MG63 (cell line): ENCODE measurements around the gene KDM4B. TPM values are rescaled to one million over a fixed set of nuclear protein-coding genes. Genes with fewer than 3 reads are reported as not detected.
"Not testable (repeated sequence)": the region's sequence is repeated elsewhere in the genome, so short reads cannot be mapped to it uniquely, and the experiment has no call there.

Experiments used
- DNase-seq: peaks from one replicate; pipeline ENCODE4 v3.0.0-alpha.2; 2020
- H3K27me3 ChIP-seq: fragments of 250-450 bp; sonication (Bioruptor Pico); 2 replicates; pipeline ENCODE4 v1.5.1; 2020; ENCODE audit warnings: mild to moderate bottlenecking, moderate library complexity
- H3K36me3 ChIP-seq: fragments of 250-450 bp; sonication (Bioruptor Pico); 2 replicates; pipeline ENCODE4 v1.5.1; 2020; ENCODE audit warnings: mild to moderate bottlenecking, moderate library complexity
- H3K4me3 ChIP-seq: fragments of 250-450 bp; sonication (Bioruptor Pico); 2 replicates; pipeline ENCODE4 v1.5.1; 2020; ENCODE audit warnings: mild to moderate bottlenecking, moderate library complexity
- H3K9me3 ChIP-seq: fragments of 250-450 bp; sonication (Bioruptor Pico); 2 replicates; pipeline ENCODE4 v1.5.1; 2020; ENCODE audit warnings: mild to moderate bottlenecking, moderate library complexity
- total RNA-seq: library from RNA; depleted of rRNA; stranded (reverse); fragments of >200 nt; shearing (Covaris generic); gene quantifications from 2 replicates; pipeline ENCODE4 v1.2.3, GENCODE V29; 2014; ENCODE audit warnings: low replicate concordance; rRNA removed

The KDM4B gene
- total RNA-seq, result 10.3 and 23.5 TPM in 2 replicates

GRCh38 chr19:4968462-4969291, at the start of gene KDM4B:
KDM4B (plus strand) TSS chr19:4969113; CDS start chr19:5032891, 63,778 bp downstream.
- Histone ChIP-seq H3K4me3 (peak within 1 kb of the TSS; percentile 52), H3K36me3 (peaks cover 1% of the 10 kb centered on the region; the same call in 1 of the 2 replicates), H3K27me3 (no peaks in the 10 kb centered on the region), H3K9me3 (no peaks in the 10 kb centered on the region)
- peak; percentile 99 for DNase-seq

- Histone ChIP-seq H3K4me3 (no peak overlapping the region), H3K36me3 (peaks cover 20% of the 10 kb centered on the region), H3K27me3 (no peaks in the 10 kb centered on the region), H3K9me3 (no peaks in the 10 kb centered on the region)
- no peak for DNase-seq
These were observed 46.2 kb upstream of the KDM4B start for GRCh38 chr19:4922530-4923275.

GRCh38 chr19:4923276-4923747, 45.6 kb upstream of the KDM4B start:
- Histone ChIP-seq H3K4me3 (no peak overlapping the region), H3K27me3 (no peaks in the 10 kb centered on the region), H3K36me3 (peaks cover 20% of the 10 kb centered on the region), H3K9me3 (no peaks in the 10 kb centered on the region)
- DNase-seq, result no peak

GRCh38 chr19:4929186-4929585, 39.7 kb upstream of the KDM4B start:
- DNase-seq, result no peak
- H3K36me3 ChIP-seq, result peaks cover 27% of the 10 kb centered on the region
- no peaks in the 10 kb centered on the region for H3K9me3 ChIP-seq
- no peak overlapping the region for H3K4me3 ChIP-seq
- no peaks in the 10 kb centered on the region for H3K27me3 ChIP-seq

GRCh38 chr19:4930664-4931063, 38.2 kb upstream of the KDM4B start:
- H3K27me3 ChIP-seq, result no peaks in the 10 kb centered on the region
- no peak for DNase-seq
- H3K9me3 ChIP-seq, result no peaks in the 10 kb centered on the region
- H3K4me3 ChIP-seq, result no peak overlapping the region
- peaks cover 31% of the 10 kb centered on the region for H3K36me3 ChIP-seq

- no peak overlapping the region for H3K4me3 ChIP-seq
- no peaks in the 10 kb centered on the region for H3K9me3 ChIP-seq
- DNase-seq, result no peak
- H3K36me3 ChIP-seq, result peaks cover 31% of the 10 kb centered on the region
- no peaks in the 10 kb centered on the region for H3K27me3 ChIP-seq
These were observed 36.2 kb upstream of the KDM4B start for GRCh38 chr19:4932711-4933110.

GRCh38 chr19:4933528-4933927, 35.4 kb upstream of the KDM4B start:
- Histone ChIP-seq H3K4me3 (no peak overlapping the region), H3K36me3 (peaks cover 34% of the 10 kb centered on the region), H3K27me3 (no peaks in the 10 kb centered on the region), H3K9me3 (no peaks in the 10 kb centered on the region)
- DNase-seq, result no peak

GRCh38 chr19:4935444-4935843, 33.5 kb upstream of the KDM4B start:
- Histone ChIP-seq H3K9me3 (no peaks in the 10 kb centered on the region), H3K27me3 (no peaks in the 10 kb centered on the region), H3K36me3 (peaks cover 34% of the 10 kb centered on the region), H3K4me3 (no peak overlapping the region)
- no peak for DNase-seq

- Histone ChIP-seq H3K36me3 (peaks cover 25% of the 10 kb centered on the region), H3K9me3 (no peaks in the 10 kb centered on the region), H3K4me3 (no peak overlapping the region), H3K27me3 (no peaks in the 10 kb centered on the region)
- DNase-seq, result no peak
These were observed 31.9 kb upstream of the KDM4B start for GRCh38 chr19:4937060-4937459.

GRCh38 chr19:4938461-4938860, 30.5 kb upstream of the KDM4B start:
- not testable (repeated sequence) for H3K4me3 ChIP-seq, H3K9me3 ChIP-seq, DNase-seq, H3K27me3 ChIP-seq
- peaks cover 14% of the 10 kb centered on the region for H3K36me3 ChIP-seq

- no peak for DNase-seq
- Histone ChIP-seq H3K27me3 (no peaks in the 10 kb centered on the region), H3K9me3 (no peaks in the 10 kb centered on the region), H3K4me3 (no peak overlapping the region), H3K36me3 (peaks cover 9% of the 10 kb centered on the region)
These were observed 29.4 kb upstream of the KDM4B start for GRCh38 chr19:4939466-4939865.

GRCh38 chr19:4941638-4942169, 27.2 kb upstream of the KDM4B start:
- not testable (repeated sequence) for H3K27me3 ChIP-seq, H3K4me3 ChIP-seq, DNase-seq, H3K9me3 ChIP-seq
- peaks cover 11% of the 10 kb centered on the region for H3K36me3 ChIP-seq

- not testable (repeated sequence) for H3K27me3 ChIP-seq, H3K9me3 ChIP-seq, H3K4me3 ChIP-seq, DNase-seq
- peaks cover 25% of the 10 kb centered on the region for H3K36me3 ChIP-seq
These were observed 18.3 kb upstream of the KDM4B start for GRCh38 chr19:4950650-4951049.

GRCh38 chr19:4951656-4952055, 17.3 kb upstream of the KDM4B start:
- Histone ChIP-seq H3K27me3 (no peaks in the 10 kb centered on the region), H3K9me3 (no peaks in the 10 kb centered on the region), H3K4me3 (no peak overlapping the region), H3K36me3 (peaks cover 28% of the 10 kb centered on the region)
- DNase-seq, result no peak

- H3K27me3 ChIP-seq, result no peaks in the 10 kb centered on the region
- H3K36me3 ChIP-seq, result peaks cover 23% of the 10 kb centered on the region
- H3K4me3 ChIP-seq, result no peak overlapping the region
- no peak for DNase-seq
- no peaks in the 10 kb centered on the region for H3K9me3 ChIP-seq
These were observed 16.0 kb upstream of the KDM4B start for GRCh38 chr19:4952945-4953344.

GRCh38 chr19:4954320-4955149, 14.4 kb upstream of the KDM4B start:
- H3K4me3 ChIP-seq, DNase-seq, H3K27me3 ChIP-seq, H3K9me3 ChIP-seq: not testable (repeated sequence)
- H3K36me3 ChIP-seq, result peaks cover 17% of the 10 kb centered on the region
